NT2/D1 (cell line): ENCODE measurements around the gene IPO9.
"Not testable (repeated sequence)": the region's sequence is repeated elsewhere in the genome, so short reads cannot be mapped to it uniquely, and the experiment has no call there.

Experiments used
- DNase-seq: peaks from one replicate; pipeline ENCODE4 v3.0.0-alpha.2; 2011; ENCODE audit warnings: low read depth, low spot score
- H3K27me3 ChIP-seq: 2 replicates; pipeline ENCODE4 v1.6.0; 2011; ENCODE audit warnings: mild to moderate bottlenecking; ENCODE audit not compliant: insufficient read length, insufficient read depth
- H3K36me3 ChIP-seq: 2 replicates; pipeline ENCODE4 v1.6.1; 2011; ENCODE audit warnings: mild to moderate bottlenecking, low read length, mixed read lengths; ENCODE audit not compliant: insufficient read depth, insufficient read length
- H3K4me1 ChIP-seq: 2 replicates; pipeline ENCODE4 v1.5.1; 2011; ENCODE audit not compliant: insufficient read depth, insufficient read length
- H3K4me3 ChIP-seq: 2 replicates; pipeline ENCODE4 v1.5.1; 2011; ENCODE audit warnings: low read depth; ENCODE audit not compliant: insufficient read length
- H3K9ac ChIP-seq: 2 replicates; pipeline ENCODE4 v1.6.0; 2011; ENCODE audit warnings: low read depth; ENCODE audit not compliant: insufficient read length
- H3K9me3 ChIP-seq: 2 replicates; pipeline ENCODE4 v1.5.1; 2011; ENCODE audit warnings: mild to moderate bottlenecking, low read length; ENCODE audit not compliant: insufficient read depth
- SUZ12 ChIP-seq: IDR thresholded peaks from 2 replicates; pipeline ENCODE4 v1.6.1; 2011; ENCODE audit not compliant: insufficient read length, insufficient read depth; ENCODE audit errors: extremely low read depth
- YY1 ChIP-seq: IDR thresholded peaks from 2 replicates; pipeline ENCODE4 v1.6.1; 2011; ENCODE audit not compliant: insufficient read length, insufficient read depth
- ZNF274 ChIP-seq: IDR thresholded peaks from 2 replicates; pipeline ENCODE4 v1.6.1; 2011; ENCODE audit warnings: mild to moderate bottlenecking, low read depth, low read length

IPO9 gene

GRCh38 chr1:201895913-201896807 is 67.2 kb downstream of the IPO9 start:
- no peak for TF ChIP-seq YY1
- TF ChIP-seq ZNF274: no peak
- TF ChIP-seq SUZ12: no peak
- no peak overlapping the region for H3K9ac ChIP-seq
- peak; percentile 97 for DNase-seq

GRCh38 chr1:201896951-201897391 is 68.0 kb downstream of the IPO9 start:
- H3K4me1 ChIP-seq: peaks cover 30% of the 10 kb centered on the region
- no peak overlapping the region for H3K9ac ChIP-seq
- TF ChIP-seq ZNF274: no peak
- no peak for TF ChIP-seq SUZ12
- no peak for TF ChIP-seq YY1
- H3K27me3 ChIP-seq: no peaks in the 10 kb centered on the region
- H3K4me3 ChIP-seq: no peak overlapping the region
- no peaks in the 10 kb centered on the region for H3K9me3 ChIP-seq
- H3K36me3 ChIP-seq: peaks cover 5% of the 10 kb centered on the region
- DNase-seq: no peak

More at GRCh38 chr1:201895913-201896807, 67.2 kb downstream of the IPO9 start:
- Histone ChIP-seq H3K4me1 (peaks cover 30% of the 10 kb centered on the region), H3K27me3 (no peaks in the 10 kb centered on the region), H3K36me3 (peaks cover 5% of the 10 kb centered on the region), H3K4me3 (no peak overlapping the region), H3K9me3 (no peaks in the 10 kb centered on the region)

- Histone ChIP-seq H3K4me1 (peaks cover 28% of the 10 kb centered on the region), H3K36me3 (no peaks in the 10 kb centered on the region), H3K4me3 (no peak overlapping the region), H3K27me3 (no peaks in the 10 kb centered on the region), H3K9me3 (no peaks in the 10 kb centered on the region), H3K9ac (no peak overlapping the region)
- no peak for TF ChIP-seq SUZ12
- no peak for TF ChIP-seq YY1
- TF ChIP-seq ZNF274: no peak
- no peak for DNase-seq
Observed at GRCh38 chr1:201898240-201898894, 69.4 kb downstream of the IPO9 start.

- no peak for DNase-seq
- H3K4me3 ChIP-seq: no peak overlapping the region
- no peaks in the 10 kb centered on the region for H3K9me3 ChIP-seq
- H3K9ac ChIP-seq: no peak overlapping the region
- H3K27me3 ChIP-seq: no peaks in the 10 kb centered on the region
- TF ChIP-seq ZNF274 (no peak), YY1 (no peak), SUZ12 (no peak)
- H3K36me3 ChIP-seq: no peaks in the 10 kb centered on the region
- H3K4me1 ChIP-seq: peaks cover 24% of the 10 kb centered on the region
Observed at GRCh38 chr1:201898992-201899391, 70.0 kb downstream of the IPO9 start.

GRCh38 chr1:201899683-201900429 is 70.9 kb downstream of the IPO9 start:
- no peak for TF ChIP-seq SUZ12
- TF ChIP-seq YY1: no peak
- TF ChIP-seq ZNF274: no peak
- Histone ChIP-seq H3K27me3 (no peaks in the 10 kb centered on the region), H3K9me3 (no peaks in the 10 kb centered on the region), H3K4me3 (no peak overlapping the region), H3K36me3 (no peaks in the 10 kb centered on the region), H3K4me1 (peaks cover 20% of the 10 kb centered on the region), H3K9ac (no peak overlapping the region)
- DNase-seq: no peak

GRCh38 chr1:201900476-201900875 is 71.5 kb downstream of the IPO9 start:
- TF ChIP-seq SUZ12 (no peak), YY1 (no peak)

GRCh38 chr1:201901036-201901435 is 72.1 kb downstream of the IPO9 start:
- H3K4me1 ChIP-seq: peaks cover 18% of the 10 kb centered on the region

More at GRCh38 chr1:201900476-201900875, 71.5 kb downstream of the IPO9 start:
- no peak for DNase-seq
- Histone ChIP-seq H3K4me1 (peaks cover 16% of the 10 kb centered on the region), H3K4me3 (no peak overlapping the region), H3K9ac (no peak overlapping the region), H3K9me3 (no peaks in the 10 kb centered on the region), H3K27me3 (no peaks in the 10 kb centered on the region), H3K36me3 (no peaks in the 10 kb centered on the region)

More at GRCh38 chr1:201901036-201901435, 72.1 kb downstream of the IPO9 start:
- H3K27me3 ChIP-seq, H3K9ac ChIP-seq, DNase-seq, H3K4me3 ChIP-seq, H3K36me3 ChIP-seq, H3K9me3 ChIP-seq: not testable (repeated sequence)
